Transverse colon (tissue), 3 donors: ENCODE data around the gene RELN.

Source experiments
- CTCF ChIP-seq, 5 experiments: fragments of 200-600 bp in 3 of 5; fragments of 450-650 bp in 2 of 5; sonication (generic) in 3 of 5; IDR thresholded peaks; 1 replicate in 2 of 5; 2 replicates in 3 of 5; pipeline ENCODE4 v1.5.1; 2016 to 2017; ENCODE audit warnings: antibody characterized with exemption in 5 of 5, inconsistent platforms in 3 of 5, mild to moderate bottlenecking in 2 of 5, moderate library complexity in 1 of 5
- POLR2A ChIP-seq: fragments of 450-650 bp; IDR thresholded peaks from one replicate; pipeline ENCODE4 v1.6.1; 2016; ENCODE audit warnings: antibody characterized with exemption, mild to moderate bottlenecking, moderate library complexity

- no peak for TF ChIP-seq CTCF (IDR thresholded peaks at IDR 0.05)
- TF ChIP-seq POLR2A: no peak
Measured at GRCh38 chr7:103630318-103630717, 359.1 kb downstream of the RELN start.
